ENCODE data around the gene TCF4. TPM values are rescaled to one million over a fixed set of nuclear protein-coding genes. Genes with fewer than 3 reads are reported as not detected.
A peak's percentile ranks its signal among the peaks of the same experiment; 100 is the strongest.

TCF4 gene
- total RNA-seq, 1 experiment from 2014 or later = 104 TPM

- TF ChIP-seq CDX4 (CRISPR knock-in tag; IDR thresholded peaks at IDR 0.05; ENCODE audit: borderline replicate concordance) = no peak
- TF ChIP-seq AFF4 (CRISPR knock-in tag; IDR thresholded peaks at IDR 0.05; ENCODE audit: borderline replicate concordance) = no peak
- no peak for TF ChIP-seq ZNF232 (CRISPR knock-in tag; IDR thresholded peaks at IDR 0.05)
- TF ChIP-seq OVOL2 (CRISPR knock-in tag; IDR thresholded peaks at IDR 0.05; ENCODE audit: borderline replicate concordance) = no peak
- TF ChIP-seq NR3C1 (CRISPR knock-in tag; conservative IDR thresholded peaks at IDR 0.05; ENCODE audit: low read depth) = no peak
- no peak for TF ChIP-seq IRF2 (CRISPR knock-in tag; IDR thresholded peaks at IDR 0.05; ENCODE audit: borderline replicate concordance, low read depth)
Observed at GRCh38 chr18:55224086-55224625, 363.8 kb downstream of the TCF4 start (continued).

- Mint-ChIP-seq H3K27ac (no peak overlapping the region; the same call in 1 of the 2 replicates), H3K27me3 (ENCODE audit: low read depth) (peaks cover 3% of the 10 kb centered on the region; the same call in 1 of the 2 replicates), H3K4me1 (peaks cover 19% of the 10 kb centered on the region), H3K9me3 (no peaks in the 10 kb centered on the region), H3K4me3 (no peak overlapping the region), H3K36me3 (peaks cover 7% of the 10 kb centered on the region)
- ATAC-seq = peak; percentile 52
- no peak for DNase-seq (ENCODE audit: low spot score)
- CTCF ChIA-PET = no interaction called here
- POLR2A ChIA-PET = no interaction called here
- no peak for TF ChIP-seq ZNF425 (CRISPR knock-in tag; conservative IDR thresholded peaks at IDR 0.05)
Observed at GRCh38 chr18:55221622-55222021, 366.4 kb downstream of the TCF4 start.

GRCh38 chr18:55220523-55220922 lies 367.5 kb downstream of the TCF4 start:
- POLR2A ChIA-PET = no interaction called here
- peaks cover 22% of the 10 kb centered on the region for H3K4me1 Mint-ChIP-seq

More at GRCh38 chr18:55220523-55220922, 367.5 kb downstream of the TCF4 start:
- ATAC-seq = no peak
- H3K27ac Mint-ChIP-seq = no peak overlapping the region
- CTCF ChIA-PET = no interaction called here
- H3K36me3 Mint-ChIP-seq = no peaks in the 10 kb centered on the region
- no peak overlapping the region for H3K4me3 Mint-ChIP-seq
- H3K27me3 Mint-ChIP-seq (ENCODE audit: low read depth) = peaks cover 3% of the 10 kb centered on the region; the same call in 1 of the 2 replicates
- no peaks in the 10 kb centered on the region for H3K9me3 Mint-ChIP-seq
- TF ChIP-seq PRRX2 (CRISPR knock-in tag; IDR thresholded peaks at IDR 0.05) (no peak), MLX (CRISPR knock-in tag; IDR thresholded peaks at IDR 0.05) (no peak), FOXJ3 (CRISPR knock-in tag; IDR thresholded peaks at IDR 0.05; ENCODE audit: borderline replicate concordance) (no peak), NR1H2 (CRISPR knock-in tag; IDR thresholded peaks at IDR 0.05) (no peak), KAT7 (CRISPR knock-in tag; IDR thresholded peaks at IDR 0.05; ENCODE audit: borderline replicate concordance) (no peak), AR (CRISPR knock-in tag; IDR thresholded peaks at IDR 0.05) (no peak), ZMAT4 (CRISPR knock-in tag; IDR thresholded peaks at IDR 0.05) (no peak), TP53 (CRISPR knock-in tag; IDR thresholded peaks at IDR 0.05) (no peak), JUN (CRISPR knock-in tag; IDR thresholded peaks at IDR 0.05) (no peak), NFYB (CRISPR knock-in tag; conservative IDR thresholded peaks at IDR 0.05; ENCODE audit: low read depth) (no peak), ELF4 (CRISPR knock-in tag; IDR thresholded peaks at IDR 0.05; ENCODE audit: low read depth) (no peak)
- no peak for DNase-seq (ENCODE audit: low spot score)

Measured in WTC11 (cell line).